Measurements from ENCODE around the gene EXTL2. TPM values are rescaled to one million over a fixed set of nuclear protein-coding genes. Genes with fewer than 3 reads are reported as not detected.

EXTL2 gene
- total and polyA plus RNA-seq, 4 donors, result 3.6 to 8.7 (median 7.6) TPM

- H3K4me1 ChIP-seq (ENCODE audit: control insufficient read depth in 4 of 4, insufficient read depth in 4 of 4, low read length in 3 of 4), result no peaks in the 10 kb centered on the region
- 88% methylated on average over 9 of the region's 9 CpGs for WGBS
- no peaks in the 10 kb centered on the region for H3K27me3 ChIP-seq (ENCODE audit: control insufficient read depth in 4 of 4, insufficient read depth in 4 of 4, low read length in 3 of 4)
- H3K4me3 ChIP-seq (ENCODE audit: low read depth in 1 of 3, low read length in 3 of 3), result no peak overlapping the region
- no peak overlapping the region for H3K9ac ChIP-seq (ENCODE audit: low read depth in 1 of 2, low read length in 2 of 2)
- no peak overlapping the region for H3K27ac ChIP-seq (ENCODE audit: low read depth in 1 of 2, low read length in 2 of 2)
- DNase-seq (ENCODE audit: low spot score), result no peak
- H3K36me3 ChIP-seq (ENCODE audit: control insufficient read depth in 4 of 4, insufficient read depth in 3 of 4, low read depth in 1 of 4, low read length in 3 of 4), result no peaks in the 10 kb centered on the region
- no peaks in the 10 kb centered on the region for H3K9me3 ChIP-seq (ENCODE audit: control insufficient read depth in 4 of 4, low read length in 3 of 4)
- TF ChIP-seq GABPA (IDR thresholded peaks at IDR 0.05 in 1 of 2, conservative IDR thresholded peaks at IDR 0.05 in 1 of 2) (no peak), FOXA1 (IDR thresholded peaks at IDR 0.05) (no peak), EGR1 (IDR thresholded peaks at IDR 0.05; ENCODE audit: low read depth in 2 of 2) (no peak), REST (IDR thresholded peaks at IDR 0.05) (no peak), ATF3 (IDR thresholded peaks at IDR 0.05) (no peak), RAD21 (IDR thresholded peaks at IDR 0.05) (no peak), FOXA2 (IDR thresholded peaks at IDR 0.05) (no peak), ZBTB33 (IDR thresholded peaks at IDR 0.05) (no peak), TAF1 (conservative IDR thresholded peaks at IDR 0.05) (no peak), HNF4G (IDR thresholded peaks at IDR 0.05) (no peak), JUND (IDR thresholded peaks at IDR 0.05) (no peak), NR2F2 (IDR thresholded peaks at IDR 0.05) (no peak), MAX (IDR thresholded peaks at IDR 0.05) (no peak), RXRA (IDR thresholded peaks at IDR 0.05) (no peak), CTCF (IDR thresholded peaks at IDR 0.05; ENCODE audit: low read depth, low read length, missing input control) (no peak), YY1 (IDR thresholded peaks at IDR 0.05) (no peak)
Measured at GRCh38 chr1:100835866-100836842, 58.5 kb downstream of the EXTL2 start.

Measured in liver (tissue), 9 donors.